HFF-Myc (cell line): ENCODE results near the gene CDT1.

Experiments used
- DNase-seq: peaks from one replicate; pipeline ENCODE4 v3.0.0-alpha.2; 2011; ENCODE audit warnings: low read depth; ENCODE audit errors: extremely low read depth
- H3K4me3 ChIP-seq: replicated peaks from 2 replicates; pipeline ENCODE4 v1.5.1; 2011; ENCODE audit warnings: low read depth, mild to moderate bottlenecking, control low read depth, low read length
- TF ChIP-seq, protein P1 (sequence below): IDR thresholded peaks from 2 replicates; pipeline ENCODE4 v1.5.1; 2012; ENCODE audit warnings: mild to moderate bottlenecking, low read depth, low read length, control low read depth; ENCODE audit errors: missing control alignments

The CDT1 gene

DNA sequence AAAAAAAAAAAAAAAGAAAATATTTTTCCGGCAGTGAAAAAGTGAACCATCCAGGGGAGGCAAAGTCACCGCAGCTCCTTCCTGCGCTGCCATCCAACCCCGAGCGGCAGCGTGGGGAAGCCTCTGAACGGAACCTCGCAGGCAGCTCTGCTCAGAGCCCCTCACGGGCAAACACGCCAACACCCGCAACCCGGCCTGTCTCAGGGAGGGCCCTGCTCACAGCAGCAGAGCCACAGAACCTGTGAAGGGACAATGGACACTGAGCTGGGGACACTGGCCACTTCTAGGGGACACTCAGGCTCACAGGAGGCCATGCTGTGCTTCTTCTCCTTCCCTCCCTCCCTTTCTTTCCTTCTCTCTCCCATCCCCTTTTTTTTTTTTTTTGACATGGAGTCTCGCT, 29.5 kb downstream of the CDT1 start:
- no peak for DNase-seq

DNA sequence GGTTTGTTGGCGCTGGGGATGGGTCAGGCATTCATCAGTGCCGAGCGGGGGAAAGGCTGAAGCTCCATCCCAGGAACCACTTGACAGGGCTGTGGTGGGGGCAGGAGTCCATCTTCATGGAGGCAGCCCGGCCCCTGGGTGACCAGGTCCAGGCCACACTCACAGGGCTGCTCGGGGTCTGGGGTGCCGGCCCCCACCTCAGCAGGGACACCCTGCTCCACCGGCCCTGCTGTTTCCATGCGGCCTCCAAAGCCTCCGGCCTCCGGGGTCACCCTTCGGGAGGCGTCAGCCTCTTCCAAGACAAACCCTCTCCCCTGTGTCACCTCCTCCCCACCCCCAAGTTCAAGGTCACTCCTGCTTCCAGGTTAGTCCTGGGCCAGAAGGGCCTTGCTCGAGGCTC, 31.1 kb downstream of the CDT1 start:
- H3K4me3 ChIP-seq, result no peak overlapping the region
- TF ChIP-seq, protein P1, sequence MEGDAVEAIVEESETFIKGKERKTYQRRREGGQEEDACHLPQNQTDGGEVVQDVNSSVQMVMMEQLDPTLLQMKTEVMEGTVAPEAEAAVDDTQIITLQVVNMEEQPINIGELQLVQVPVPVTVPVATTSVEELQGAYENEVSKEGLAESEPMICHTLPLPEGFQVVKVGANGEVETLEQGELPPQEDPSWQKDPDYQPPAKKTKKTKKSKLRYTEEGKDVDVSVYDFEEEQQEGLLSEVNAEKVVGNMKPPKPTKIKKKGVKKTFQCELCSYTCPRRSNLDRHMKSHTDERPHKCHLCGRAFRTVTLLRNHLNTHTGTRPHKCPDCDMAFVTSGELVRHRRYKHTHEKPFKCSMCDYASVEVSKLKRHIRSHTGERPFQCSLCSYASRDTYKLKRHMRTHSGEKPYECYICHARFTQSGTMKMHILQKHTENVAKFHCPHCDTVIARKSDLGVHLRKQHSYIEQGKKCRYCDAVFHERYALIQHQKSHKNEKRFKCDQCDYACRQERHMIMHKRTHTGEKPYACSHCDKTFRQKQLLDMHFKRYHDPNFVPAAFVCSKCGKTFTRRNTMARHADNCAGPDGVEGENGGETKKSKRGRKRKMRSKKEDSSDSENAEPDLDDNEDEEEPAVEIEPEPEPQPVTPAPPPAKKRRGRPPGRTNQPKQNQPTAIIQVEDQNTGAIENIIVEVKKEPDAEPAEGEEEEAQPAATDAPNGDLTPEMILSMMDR, result no peak
- no peak for DNase-seq

More for the DNA sequence above, 29.5 kb downstream of the CDT1 start:
- TF ChIP-seq, protein P1, result no peak
- H3K4me3 ChIP-seq, result no peak overlapping the region

DNA sequence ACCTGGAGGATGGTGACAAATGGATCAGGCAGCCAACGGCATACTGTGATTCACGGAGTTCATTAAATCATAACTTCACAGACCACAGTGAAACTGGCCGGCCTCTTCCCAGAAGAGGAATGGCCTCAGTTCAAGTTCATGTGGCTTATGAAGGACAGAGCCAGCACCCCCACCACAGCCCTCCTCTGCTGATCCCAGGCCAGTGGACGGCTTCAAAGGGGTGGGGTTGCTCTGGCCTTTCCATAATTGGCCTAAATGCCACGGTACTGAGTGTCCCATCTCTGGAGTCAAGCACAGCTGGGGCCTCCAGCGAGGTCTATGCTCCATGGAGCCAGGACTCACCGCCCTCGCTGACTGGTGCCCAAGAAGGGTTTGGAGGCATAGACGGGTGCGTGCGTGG, 31.8 kb downstream of the CDT1 start:
- TF ChIP-seq, protein P1, result no peak
- no peak overlapping the region for H3K4me3 ChIP-seq
- no peak for DNase-seq

GRCh38 chr16:88835818-88836217, 32.2 kb downstream of the CDT1 start:
- TF ChIP-seq, protein P1, result no peak
- H3K4me3 ChIP-seq, result no peak overlapping the region
- DNase-seq, result no peak

DNA sequence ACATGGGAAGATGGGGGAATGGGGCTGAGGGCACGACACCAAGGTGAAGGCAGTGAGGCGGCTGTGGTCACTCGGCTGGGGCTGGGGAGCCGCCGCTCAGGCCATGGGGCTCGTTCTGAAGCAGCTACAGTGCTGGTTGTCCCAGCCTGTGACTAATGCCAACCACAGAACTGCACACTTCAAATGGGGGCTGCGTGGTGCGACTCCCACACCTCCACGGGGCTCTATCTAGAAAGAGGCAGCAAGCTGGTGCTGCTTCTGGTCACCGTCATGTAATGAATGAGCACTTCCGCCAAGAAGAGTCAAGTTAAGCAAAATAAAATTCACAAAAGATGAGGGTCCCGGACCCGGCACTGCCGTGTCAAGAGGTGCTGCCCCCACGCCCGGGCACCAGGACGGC, 33.2 kb downstream of the CDT1 start:
- TF ChIP-seq, protein P1, result no peak
- no peak for DNase-seq
- H3K4me3 ChIP-seq, result no peak overlapping the region

DNA sequence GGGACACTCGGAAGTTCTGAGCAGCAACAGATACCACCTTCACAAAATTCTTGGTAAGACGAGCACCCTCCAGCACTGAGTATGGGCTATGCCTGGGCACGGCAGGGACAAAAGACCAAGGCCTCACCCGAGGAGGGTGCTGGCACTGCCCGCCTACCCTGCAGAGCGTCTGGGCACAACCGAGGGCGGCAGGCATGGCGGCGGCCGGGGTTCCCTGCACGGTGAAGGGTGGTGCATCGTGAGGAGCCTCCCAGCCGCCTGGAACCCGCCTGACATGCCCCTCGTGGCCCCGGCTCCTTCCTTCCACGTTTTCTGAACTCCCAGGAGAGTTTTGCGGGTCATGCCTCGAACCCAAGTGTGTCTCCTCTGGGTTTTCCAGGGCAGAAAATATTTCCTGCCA, 34.2 kb downstream of the CDT1 start:
- TF ChIP-seq, protein P1, result no peak
- no peak overlapping the region for H3K4me3 ChIP-seq
- no peak for DNase-seq

DNA sequence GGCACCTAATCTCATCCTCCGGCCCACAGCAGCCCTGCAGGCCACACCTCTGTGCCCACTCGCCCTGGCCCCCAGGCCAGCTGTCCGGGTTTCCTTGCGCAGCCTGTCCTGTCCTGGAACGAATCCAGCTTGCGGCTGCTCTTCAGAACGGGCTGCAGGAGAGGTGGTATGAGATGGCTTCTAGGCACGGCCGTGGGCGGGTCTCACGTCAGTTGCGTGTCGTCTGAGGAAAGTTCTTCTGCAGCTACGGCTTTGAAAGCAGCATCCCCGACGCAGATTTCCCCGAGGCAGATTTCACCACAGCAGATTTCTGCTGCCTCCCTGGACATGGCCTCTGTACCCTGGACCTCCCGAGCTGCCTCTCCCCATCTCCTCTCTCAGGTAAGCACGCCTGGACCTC, 35.0 kb downstream of the CDT1 start:
- TF ChIP-seq, protein P1, result no peak
- DNase-seq, result no peak

More for the DNA sequence above, 35.0 kb downstream of the CDT1 start:
- no peak overlapping the region for H3K4me3 ChIP-seq
